GM19023 (cell line): Measurements from ENCODE around the gene FIGNL1.

Experiments
- ATAC-seq: cut with Tn5 transposase; IDR thresholded peaks from one replicate; pipeline ENCODE4 v1.9.1; 2021; ENCODE audit warnings: mild to moderate bottlenecking, moderate library complexity; ENCODE audit not compliant: unreplicated experiment

The FIGNL1 gene, protein sequence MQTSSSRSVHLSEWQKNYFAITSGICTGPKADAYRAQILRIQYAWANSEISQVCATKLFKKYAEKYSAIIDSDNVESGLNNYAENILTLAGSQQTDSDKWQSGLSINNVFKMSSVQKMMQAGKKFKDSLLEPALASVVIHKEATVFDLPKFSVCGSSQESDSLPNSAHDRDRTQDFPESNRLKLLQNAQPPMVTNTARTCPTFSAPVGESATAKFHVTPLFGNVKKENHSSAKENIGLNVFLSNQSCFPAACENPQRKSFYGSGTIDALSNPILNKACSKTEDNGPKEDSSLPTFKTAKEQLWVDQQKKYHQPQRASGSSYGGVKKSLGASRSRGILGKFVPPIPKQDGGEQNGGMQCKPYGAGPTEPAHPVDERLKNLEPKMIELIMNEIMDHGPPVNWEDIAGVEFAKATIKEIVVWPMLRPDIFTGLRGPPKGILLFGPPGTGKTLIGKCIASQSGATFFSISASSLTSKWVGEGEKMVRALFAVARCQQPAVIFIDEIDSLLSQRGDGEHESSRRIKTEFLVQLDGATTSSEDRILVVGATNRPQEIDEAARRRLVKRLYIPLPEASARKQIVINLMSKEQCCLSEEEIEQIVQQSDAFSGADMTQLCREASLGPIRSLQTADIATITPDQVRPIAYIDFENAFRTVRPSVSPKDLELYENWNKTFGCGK

DNA sequence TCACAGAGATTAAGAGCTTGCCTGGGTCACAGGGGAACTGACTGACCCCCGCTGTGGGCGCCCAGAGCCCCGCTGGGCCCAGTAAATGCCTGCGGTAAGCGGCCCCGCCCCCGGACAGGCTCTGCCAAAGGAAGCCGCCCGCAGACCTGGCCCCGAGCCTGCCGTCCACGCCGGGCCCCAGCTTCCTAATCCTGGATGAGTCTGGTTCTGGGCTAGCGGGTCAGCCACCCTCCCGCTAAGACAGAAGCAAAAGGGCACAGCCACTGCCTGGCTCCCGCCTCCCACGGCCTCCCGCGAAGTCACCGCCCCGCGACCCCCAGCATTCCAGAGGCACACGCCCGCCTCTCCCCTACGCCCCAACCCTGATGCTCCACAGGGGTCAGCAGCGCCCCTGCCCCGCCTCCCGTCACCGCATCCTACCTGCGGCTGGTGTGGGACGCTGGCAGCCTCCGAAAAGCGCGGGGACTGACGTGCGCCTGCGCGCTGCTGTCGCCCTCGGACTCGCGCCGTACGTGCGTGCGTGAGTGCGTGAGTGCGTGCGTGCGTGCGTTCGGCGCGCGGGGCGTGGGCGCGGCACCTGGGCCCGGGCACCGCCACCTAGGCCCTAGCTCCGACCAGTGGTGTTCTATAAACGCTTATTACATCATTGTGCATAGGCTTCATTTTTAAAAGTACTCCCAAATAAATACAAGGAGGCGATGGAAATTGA is at the start of gene FIGNL1:
Gene FIGNL1, minus strand, starts transcription at position 470 of the 709 bp plus-strand sequence. CDS start 3,063 bp downstream, outside the sequence.
- peak; percentile 90 for ATAC-seq

GRCh38 chr7:50499092-50499491 is 48.9 kb upstream of the FIGNL1 start:
- ATAC-seq: no peak

DNA sequence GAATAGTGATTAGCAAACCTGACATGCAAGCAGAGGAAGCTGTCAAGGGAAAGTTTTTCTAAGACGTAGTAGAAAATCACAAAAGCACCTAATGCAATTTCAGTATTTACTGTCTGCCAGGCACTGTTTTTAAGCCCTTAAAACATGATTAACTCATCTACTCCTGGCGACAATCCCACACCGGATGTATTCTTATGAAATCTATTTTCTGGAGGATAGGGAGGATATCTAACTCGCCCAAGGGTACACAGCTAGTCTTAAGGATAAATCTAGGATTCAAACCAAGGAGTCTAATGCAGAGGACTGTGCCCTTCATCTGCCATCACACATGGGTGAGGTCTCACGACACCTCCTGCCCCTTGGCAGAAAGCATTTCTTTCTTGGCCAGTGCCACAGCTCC is 47.8 kb upstream of the FIGNL1 start:
- ATAC-seq: no peak

DNA sequence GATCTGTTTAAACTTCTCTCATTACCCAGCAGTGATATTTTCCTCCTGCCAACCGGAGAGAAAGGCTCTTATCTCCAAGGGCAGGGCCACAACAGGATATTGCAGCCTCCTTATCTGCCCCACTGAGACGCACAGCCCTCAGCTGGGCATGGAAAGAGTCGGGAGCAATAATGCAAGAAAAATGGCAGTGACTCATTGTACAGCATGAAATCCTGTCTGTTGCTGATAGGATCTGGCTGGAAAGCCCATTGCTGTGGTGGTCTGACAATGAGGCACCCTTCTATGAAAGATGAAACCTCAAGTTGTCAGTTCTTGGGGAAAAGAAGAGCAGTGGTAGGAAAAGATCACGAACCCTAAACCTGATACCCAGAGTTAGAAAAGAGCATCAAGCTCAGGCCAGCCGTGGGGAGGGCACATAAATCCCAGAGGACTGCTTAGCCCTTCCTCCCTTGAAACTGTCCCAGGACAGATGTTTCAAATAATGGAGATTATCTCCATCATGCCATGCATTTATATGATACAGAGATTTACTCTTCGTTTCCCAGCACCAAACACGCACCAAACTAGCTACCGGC is 47.0 kb upstream of the FIGNL1 start:
- no peak for ATAC-seq

GRCh38 chr7:50496569-50496968 is 46.4 kb upstream of the FIGNL1 start:
- ATAC-seq: no peak

- ATAC-seq: no peak
Measured at GRCh38 chr7:50495746-50496145, 45.6 kb upstream of the FIGNL1 start.

DNA sequence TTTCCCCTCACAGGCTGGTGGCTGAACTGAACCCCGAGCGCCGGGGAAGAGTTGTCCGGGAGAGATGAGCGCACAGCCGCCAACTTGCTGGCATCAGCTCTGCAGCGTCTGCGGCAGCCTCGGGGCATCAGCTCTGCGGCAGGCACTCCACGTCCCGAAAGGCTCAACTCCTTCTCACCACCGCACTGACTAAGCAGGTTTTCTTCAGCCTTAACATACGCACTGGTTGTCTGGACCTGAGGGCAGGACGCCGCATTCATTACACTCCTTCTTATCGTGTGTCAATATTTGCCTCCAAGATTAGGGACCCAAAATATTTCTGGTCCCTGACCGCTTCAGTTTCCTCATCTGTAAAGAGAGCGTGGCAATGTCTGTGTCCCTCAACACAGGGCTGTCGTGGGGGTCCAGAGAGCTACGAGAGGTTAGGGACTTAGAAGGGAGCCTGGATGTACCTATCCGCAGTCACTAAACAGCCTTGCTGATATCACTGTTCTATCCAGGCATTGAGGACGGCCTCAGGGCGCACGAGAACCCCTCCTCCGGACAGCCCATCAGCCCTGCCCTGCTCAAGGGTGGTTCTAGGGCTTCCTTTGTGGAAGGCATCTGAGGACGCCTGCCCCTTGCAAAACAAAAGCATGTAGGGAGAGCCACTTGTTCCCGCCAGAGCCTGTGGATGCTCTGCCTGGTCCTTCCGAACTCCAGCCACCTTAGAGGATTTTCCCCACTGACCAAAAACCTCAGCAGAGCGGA is 42.8 kb upstream of the FIGNL1 start:
- ATAC-seq: no peak

DNA sequence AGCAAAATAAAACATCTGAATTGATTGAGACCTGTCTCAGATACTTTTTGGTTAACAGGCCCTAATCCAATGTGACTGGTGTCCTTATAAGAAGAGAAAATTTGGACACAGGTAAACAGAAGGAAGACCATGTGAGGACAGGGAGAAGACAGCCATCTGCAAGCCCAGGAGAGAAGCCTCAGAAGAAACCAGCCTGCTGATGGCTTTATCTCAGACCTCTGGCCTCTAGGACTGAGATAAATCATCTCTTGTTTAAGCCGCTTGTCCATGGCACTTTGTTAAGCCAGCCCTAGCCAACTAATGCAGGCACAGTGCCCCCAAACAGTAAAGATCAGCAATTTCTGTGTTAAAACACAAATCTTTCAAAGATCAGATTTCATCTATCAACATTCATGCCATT is 41.8 kb upstream of the FIGNL1 start:
- ATAC-seq: no peak

GRCh38 chr7:50491209-50491608 is 41.1 kb upstream of the FIGNL1 start:
- no peak for ATAC-seq

DNA sequence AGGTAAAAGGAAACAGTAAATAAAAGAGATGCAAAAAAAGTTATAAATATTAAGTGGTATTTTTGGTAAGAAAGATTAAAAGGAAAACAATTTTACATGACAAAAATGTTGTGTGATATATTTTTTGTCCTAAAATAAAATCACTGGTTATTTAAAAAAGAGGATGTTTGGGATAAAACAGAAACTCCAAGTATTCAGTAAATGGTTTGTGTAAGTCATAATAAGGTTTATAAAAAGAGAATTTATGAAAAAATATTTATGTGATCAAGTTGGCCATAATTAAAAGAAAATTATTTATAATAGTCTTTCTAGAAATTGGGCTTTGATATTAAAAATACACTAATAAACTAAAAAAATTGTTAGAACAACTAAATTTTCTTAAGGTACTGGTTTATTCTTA is 38.2 kb upstream of the FIGNL1 start:
- ATAC-seq: no peak

- ATAC-seq: no peak
Measured at GRCh38 chr7:50486512-50486911, 36.4 kb upstream of the FIGNL1 start.

DNA sequence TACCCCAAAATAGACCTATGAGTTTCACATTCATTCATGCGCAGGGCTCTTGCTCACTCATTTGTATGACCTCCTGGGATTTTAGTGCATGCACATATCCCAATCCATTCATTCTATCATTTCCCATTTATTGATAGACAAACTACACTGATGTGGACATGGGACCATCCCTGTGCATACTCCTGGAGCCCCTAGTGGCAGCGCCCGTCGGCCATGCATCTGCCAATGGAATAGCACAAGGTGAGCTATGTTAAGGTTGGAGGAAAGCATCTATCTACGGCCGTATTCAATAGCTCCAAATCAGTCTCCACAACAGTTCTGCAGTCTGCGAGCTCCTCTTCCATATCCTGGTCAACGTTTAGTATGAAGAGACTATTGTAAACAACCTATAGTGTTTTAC is 31.7 kb upstream of the FIGNL1 start:
- ATAC-seq: no peak

- ATAC-seq: no peak
Measured at GRCh38 chr7:50480797-50481196, 30.6 kb upstream of the FIGNL1 start.

DNA sequence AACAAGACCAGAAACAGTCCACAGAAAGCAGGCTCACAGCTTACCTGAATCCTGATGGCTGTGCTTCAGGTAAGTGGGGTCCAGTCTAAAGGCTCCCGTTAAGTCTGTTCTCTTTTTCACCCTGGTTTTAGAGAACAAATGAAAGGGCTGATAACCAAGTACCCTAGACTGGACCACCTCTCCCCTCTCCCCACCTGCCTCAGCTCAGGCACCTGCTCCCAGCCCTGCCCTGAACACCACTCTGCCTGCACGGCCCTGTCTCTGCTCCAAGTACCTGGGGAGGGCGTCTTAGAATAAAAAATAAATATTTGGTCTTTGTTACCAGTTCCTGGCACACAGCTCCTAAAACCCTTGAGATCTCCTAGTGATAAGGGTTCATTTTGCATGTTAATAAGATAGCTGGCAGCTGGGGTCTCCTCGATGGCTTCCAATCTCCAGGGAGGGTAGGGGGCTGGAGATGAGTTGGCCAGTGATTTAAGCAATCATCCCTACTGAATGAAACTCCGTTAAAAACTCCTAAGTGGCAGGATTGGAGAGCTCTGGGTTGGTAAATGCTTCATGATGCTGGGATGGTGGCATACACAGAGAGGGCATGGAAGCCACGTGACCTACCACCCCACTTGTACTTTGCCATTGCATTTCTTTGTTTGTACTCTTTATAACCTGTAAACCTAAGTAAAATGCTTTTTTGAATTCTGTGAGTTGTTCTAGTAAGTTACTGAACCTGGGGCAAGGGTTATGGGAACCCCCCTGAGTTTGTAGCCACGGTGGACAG is 29.8 kb upstream of the FIGNL1 start:
- ATAC-seq: no peak

- ATAC-seq: no peak
Measured at GRCh38 chr7:50477640-50478039, 27.5 kb upstream of the FIGNL1 start.

DNA sequence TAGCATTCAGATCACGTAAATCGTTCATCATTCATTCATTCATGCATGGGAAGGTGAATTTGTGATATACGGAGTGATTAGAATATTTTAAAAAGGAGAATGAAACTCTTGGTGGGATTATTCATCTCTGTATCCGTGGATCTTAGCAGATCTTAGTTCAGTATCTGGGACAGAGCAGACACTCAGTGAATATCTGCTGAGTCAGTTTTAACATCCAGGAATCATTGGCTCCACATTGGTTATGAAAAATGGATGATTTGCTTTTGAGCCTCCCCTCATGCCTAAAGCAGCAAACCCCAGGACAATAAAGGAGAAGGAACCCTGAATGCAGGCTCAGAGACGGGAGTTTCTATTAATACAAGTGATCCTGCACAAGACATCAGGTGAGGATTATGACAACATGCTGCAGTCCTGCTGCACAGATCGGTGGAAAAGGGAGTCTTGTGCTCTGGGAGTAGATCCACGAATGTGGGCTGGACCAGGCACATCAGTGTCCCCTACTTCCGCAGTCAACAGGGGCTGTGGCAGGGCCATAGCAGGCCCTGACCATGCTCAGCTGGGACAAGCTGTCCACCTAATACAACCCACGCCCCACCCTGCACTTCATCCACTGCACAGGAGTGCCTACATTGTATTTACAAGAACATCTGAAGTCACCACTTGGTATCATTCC is 26.9 kb upstream of the FIGNL1 start:
- ATAC-seq: no peak

DNA sequence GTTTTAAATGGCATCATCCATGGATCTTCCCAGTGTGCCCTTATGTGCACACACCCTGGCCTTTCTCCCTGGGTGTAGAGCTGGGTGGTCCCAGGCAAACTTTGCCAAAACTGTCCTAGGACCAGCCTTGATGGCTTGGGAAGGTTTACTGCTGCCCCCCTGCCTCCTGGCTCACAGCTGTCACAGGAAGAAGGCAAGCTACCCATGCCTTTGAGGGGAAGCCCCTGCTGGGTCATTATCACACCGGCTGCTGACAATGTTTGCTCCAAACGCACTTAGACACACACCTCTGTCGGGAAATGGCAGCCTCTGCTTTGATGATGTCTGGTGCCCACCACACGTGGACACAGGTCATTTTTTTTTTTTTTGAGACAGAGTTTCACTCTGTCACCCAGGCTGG is 25.2 kb upstream of the FIGNL1 start:
- no peak for ATAC-seq

- ATAC-seq: no peak
Measured at GRCh38 chr7:50474382-50475160, 24.4 kb upstream of the FIGNL1 start.

DNA sequence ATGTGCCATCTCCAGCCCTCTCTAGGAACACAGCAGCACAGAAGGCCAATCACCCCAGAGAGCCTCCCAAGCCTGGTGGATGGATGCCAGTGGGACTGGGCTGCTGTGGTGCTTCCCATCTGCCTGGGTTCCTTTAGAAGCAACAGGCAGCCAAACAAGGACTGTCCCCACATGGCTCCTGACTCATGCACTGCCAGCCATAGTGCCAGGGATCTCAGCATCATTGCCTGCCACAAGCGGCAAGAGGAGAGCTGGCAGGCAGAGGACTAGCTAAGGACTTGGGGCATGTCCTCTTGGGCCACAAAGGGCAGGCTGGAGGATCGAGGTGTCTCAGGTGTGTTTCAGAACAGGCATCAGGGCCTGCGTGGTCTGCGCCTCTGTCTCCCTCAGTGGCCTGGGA is 23.4 kb upstream of the FIGNL1 start:
- ATAC-seq: no peak
